ENCODE results near the gene COL9A3.

The COL9A3 gene

DNA sequence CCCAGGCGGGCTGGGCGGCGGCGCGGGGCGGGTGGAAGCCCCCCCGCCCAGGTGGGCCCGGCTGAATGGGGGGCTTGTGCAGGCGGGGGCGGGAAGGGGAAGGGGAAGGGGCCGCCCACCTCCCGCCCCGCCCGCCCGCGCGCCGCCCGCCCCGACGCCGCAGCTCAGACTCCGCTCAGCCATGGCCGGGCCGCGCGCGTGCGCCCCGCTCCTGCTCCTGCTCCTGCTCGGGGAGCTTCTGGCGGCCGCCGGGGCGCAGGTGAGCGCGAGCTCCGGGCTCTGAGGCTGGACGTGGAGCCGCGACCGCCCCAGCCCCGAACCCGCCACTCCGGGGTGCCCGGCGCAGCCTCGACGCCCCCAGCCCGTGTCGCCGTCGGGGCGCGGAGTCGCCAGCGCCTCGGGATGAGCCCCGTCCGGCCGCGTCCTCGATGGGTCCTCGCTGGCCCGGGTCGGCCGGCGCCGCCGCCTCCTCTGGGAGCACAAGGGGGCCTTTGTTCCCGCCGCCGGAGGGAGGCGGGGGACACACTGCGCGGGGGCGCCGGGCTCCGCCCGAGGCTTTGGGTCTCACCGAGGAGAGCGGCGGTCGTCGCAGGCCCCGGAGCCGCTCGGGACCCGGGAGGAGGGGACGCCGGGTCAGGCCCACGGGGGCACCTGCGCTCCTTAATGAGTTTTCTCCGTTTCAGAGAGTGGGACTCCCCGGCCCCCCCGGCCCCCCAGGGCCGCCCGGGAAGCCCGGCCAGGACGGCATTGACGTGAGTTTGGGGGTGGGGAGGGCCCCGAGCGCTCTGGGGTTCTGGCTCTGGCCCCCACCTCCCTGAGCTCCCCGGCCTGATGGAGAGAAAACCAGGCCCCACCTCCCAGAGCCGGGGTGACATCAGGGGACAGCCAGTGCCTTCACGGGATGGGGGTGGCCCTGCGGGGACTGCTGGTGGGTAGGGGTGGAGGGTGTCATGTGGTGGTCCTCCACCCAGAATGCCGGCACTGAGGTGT lies at the start of gene COL9A3:
COL9A3 (plus strand) TSS at position 167 of the 990 bp plus-strand sequence; CDS start at position 182, 15 bp downstream.
- no peak for DNase-seq (ENCODE audit: low read depth)

DNA sequence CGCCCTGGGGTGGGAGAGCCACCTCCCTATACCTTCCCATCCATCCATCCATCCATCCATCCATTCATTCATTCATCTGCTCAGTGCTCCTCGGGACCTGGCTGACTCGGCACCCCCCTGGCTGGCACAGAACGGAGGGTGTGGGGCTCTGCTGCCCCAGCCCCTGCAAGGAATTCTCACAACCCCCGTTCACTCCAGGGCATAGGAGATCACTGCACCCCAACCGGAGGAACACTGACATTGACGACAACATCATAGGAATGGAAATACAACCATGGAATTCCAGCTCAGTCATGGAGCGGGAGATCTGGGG lies 48.7 kb upstream of the COL9A3 start:
- DNase-seq (ENCODE audit: low read depth): no peak

DNA sequence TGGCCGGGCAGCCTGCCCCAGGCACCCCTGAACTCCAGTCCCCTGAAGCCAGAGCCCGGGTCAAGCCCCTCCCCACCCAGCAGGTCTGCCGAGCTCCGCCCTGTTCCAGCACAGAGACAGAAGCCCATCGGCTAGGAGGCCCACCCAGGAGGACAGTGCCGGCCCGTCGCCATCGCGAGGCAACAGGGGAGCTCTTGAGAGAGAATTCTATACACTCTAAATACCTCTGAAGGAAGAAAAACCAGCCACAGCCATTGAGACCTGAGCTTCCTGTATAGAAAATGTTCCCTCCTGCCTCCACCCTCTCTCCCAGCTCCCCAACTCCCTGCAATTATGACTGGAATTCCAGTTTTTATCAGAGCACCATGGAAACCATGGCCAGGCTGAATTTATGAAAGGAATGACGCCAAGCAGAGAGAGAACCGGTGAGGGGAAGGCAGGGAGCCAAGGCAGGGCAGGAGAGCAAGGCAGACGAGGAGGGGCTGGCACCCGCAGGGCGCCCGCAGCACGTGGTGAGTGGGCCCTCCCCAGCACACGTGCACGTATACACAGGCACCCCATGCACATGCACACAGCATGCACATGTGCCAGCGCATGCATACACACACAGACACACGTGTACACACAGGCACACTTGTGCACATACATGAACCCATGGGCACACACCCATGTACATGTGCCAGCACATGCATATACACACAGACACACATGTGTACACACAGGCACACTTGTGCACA lies 48.1 kb upstream of the COL9A3 start:
- DNase-seq (ENCODE audit: low read depth): no peak

DNA sequence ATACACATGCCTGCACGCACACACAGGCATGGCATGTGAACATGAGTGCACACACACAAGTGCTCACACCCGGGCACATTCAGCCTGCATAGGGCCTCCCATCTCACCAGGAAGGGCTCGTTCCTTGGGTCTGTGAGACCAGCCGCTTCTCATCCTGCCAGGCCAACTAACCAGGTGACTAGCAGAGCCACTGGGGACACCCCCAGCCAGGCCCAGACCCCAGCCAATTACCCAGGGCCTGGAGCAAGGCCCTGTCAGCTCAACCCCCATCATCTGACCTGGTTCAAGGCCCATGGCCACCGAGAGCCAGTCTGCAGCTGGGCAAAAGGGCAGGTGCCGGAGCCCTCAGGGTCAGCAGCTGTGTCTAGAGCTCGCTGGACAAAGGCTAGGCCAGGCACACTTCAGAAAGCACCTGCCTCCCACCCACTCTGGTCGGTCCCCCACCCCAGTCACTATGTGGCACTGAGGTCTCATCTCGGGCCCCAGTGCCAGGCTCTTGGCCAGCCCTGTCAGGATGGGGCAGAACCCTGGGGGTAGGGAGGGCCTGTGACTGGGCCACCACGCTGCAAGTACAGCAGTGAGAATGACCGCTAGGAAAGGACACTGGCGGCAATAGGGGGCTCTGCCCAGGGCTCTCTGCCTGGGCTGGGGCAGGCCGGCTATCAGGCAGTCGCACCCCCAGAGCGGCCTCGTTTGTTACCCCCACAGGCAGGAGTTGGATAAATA lies 47.3 kb upstream of the COL9A3 start:
- DNase-seq (ENCODE audit: low read depth): no peak

DNA sequence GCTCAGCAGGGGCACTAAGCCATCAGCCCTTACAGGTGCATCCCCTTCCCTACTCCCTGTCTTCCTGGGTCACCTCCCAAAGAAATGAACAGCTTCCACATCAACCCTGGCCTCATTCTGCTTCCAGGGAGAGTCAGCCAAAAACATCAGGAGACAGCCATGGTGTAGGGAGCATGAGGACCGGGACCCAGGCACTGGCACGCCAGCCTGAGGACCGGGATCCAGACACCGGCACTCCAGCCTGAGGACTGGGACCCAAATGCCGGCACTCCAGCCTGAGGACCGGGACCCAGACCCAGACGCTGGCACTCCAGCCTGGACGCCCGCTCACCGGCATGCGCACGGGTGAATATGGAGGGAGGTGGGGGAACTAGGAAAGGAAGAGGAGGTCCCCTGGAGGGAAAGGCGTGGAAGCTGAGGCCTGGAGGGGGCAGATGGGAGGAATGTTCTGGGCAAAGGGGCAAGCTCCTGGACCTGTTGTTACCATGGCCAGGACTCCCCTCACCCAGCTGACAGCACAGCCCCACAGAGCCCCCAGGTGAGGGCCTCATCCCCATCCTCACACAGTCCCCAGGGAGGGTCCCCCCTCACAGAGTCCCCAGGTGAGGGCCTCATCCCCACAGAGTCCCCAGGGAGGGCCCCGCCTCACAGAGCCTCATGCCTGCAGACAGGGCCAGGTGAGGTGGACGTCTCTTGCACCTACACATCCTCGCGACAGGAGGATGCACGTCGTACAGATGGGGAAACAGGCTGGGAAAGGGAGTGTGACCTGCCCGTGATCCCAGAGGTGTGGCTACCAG lies 46.5 kb upstream of the COL9A3 start:
- DNase-seq (ENCODE audit: low read depth): no peak

DNA sequence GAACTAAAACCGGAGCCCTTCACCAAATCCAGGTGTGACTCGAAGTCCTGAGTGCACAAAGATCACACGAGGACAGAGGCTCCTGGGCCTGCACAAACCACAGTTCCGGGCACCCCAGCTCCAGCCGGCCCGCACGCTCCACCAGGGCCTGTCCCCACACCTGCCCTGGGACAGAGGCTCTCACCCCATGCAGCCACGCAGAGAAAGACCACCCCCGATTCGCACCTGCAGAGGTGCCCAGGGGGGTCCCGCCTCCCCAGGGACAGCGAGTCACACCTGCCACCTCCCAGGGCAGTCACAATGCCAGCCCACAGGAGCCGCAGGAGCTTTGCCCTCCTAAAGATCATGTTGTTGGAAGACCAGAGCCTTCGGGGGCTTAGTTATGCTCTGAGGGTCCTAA lies 45.9 kb upstream of the COL9A3 start:
- no peak for DNase-seq (ENCODE audit: low read depth)

DNA sequence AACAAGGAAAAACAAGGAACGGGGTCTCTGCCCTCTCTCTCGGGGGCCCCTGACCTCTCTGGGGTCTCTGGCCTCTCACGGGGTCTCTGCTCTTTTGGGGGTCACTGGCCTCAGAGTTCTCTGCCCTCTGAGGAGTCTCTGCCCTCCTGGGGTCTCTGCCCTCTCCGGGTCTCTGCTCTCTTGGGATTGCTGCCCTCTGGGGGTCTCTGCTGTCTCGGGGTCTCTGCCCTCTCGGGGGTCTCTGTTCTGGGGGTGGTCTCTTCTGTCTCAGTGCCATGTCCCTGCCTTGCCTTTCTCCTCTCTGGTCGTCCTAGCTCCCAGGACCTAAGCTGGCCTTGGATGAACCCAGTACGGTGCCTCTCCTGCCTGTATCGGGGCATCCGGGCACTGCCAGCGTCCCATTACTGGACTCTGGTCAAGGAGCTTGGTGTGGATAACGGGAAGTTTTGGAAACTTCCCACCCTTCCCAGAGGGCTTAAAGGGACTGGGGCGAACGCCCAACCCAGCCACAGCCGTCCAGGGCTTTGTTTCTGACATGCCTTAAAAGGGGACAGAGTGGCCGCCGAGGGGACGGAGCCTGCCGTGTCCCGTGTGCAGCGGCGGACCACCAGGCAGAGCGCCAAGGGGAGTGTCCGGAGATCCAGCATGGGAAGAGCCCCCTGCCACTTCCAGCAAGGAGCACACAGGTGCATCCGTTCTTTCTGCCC lies 45.3 kb upstream of the COL9A3 start:
- no peak for DNase-seq (ENCODE audit: low read depth)

DNA sequence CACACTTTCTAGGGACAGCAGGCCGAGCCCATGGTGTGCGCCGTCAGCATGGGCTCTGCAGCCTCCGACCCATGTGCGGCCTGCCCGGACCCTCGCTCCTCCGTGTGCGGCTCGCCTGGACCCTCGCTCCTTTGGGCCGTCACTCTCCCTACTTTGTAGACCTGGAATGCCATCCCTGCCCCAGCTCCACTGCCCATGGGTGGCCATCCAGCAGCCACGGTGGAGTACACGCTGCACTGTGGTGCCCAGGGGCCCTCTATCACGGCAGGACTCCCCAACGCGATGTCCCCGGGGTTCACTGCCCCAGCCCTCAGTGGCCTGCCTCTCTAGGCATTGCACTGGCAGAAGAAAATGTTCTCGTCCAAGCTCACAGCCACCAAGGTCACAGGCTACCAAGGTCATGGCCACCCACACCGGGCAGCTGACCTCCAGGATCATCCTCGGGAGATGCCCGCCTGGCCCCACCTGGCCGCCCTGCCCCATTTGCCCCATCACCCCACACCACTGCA lies 44.7 kb upstream of the COL9A3 start:
- DNase-seq (ENCODE audit: low read depth): no peak

DNA sequence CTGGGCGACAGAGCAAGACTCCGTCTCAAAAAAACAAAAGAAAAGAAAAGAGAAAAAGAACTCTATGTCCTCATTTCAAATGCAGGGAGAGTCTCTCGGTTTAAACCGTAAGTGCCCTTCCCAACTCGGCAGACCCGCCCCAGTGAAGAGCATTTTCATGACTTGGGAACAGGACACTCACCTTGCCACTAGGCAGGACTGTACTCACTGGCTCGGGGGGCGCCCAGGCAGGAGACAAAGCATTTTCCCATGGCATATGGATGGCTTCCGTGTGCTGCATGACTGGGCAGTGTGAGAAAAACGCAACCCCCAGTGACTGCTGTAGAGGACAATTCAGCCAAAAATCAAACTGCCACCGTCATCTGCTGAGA lies 44.2 kb upstream of the COL9A3 start:
- DNase-seq (ENCODE audit: low read depth): no peak

DNA sequence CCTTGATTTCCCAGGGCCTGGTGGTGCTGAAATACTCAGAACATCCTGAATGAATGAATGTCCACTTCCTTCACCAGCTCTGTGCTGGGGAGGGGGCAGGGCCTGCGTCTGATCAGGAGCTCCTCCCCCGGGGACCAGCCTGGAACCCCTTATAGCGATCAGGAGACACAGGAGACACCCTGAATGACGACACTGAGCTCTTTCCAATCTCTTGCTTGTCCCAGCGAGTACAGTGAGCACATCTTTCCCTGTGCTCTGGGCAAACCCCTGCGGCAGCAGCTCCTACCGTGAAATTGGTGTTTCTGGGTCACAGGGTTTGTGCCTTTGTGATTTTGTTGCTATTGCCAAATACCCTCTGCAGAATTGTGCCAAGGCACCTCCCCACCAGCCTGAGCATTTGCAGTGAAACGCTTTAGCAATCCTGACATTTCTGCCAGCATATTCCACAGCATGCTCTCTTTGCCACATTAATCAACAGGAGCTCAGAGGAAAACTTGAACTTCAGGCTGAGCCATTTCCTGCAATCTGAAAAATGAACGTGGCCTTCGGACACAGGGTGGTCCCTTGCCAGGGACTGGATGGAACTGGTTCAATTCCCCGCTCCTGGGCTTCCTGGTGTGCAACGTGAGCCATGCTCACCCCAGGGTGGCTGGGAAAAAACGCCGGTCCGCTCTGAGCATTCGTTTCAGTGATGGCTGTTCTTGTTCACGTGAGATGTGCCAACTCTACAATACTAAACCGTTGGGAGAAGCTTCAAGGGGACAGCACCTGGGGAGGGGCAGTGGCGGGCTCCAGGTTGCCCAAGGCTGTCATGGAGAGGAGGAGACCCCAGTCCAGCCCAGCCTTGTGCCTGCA lies 43.6 kb upstream of the COL9A3 start:
- no peak for DNase-seq (ENCODE audit: low read depth)

DNA sequence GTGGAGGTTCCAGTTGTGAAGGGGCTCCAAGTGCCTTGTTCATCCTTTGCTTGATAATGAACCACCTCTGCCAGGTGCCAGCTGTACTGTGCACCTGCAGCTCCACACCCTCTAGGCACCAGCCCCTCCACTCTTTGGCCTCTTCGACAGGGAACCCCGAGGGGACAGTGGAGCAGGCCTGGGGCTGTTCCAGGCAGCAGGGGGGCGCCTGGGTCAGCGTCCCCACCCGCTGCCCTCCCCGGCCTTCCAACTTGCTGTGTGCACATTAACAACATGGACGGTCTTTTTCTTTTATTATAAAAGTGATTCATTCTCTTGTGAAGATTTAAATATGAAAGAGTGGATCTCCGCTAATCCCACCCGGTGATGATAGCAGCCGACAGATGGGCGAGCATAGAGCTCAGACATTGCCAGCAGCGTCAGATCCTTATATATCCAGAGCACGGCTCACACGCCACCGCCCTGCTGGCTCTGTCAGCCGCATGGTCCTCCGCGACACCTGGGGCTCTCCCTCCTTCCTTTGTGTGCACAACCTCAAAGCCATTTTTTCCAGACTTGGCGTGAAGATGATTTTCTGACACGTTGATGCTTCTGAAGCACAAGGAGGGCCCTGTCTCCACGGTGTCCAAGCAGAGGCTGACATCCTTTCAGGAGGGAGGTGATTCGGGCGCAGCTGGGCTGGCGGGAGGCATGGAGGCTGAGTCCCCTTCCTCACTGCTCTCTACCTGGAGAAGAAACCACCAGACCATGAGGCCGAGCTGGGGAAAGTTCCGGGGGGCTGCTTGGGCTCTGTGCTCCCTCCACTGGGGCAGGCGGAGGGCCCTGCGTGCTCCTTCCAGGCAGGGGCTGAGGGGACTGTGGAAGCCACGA lies 42.8 kb upstream of the COL9A3 start:
- DNase-seq (ENCODE audit: low read depth): no peak

DNA sequence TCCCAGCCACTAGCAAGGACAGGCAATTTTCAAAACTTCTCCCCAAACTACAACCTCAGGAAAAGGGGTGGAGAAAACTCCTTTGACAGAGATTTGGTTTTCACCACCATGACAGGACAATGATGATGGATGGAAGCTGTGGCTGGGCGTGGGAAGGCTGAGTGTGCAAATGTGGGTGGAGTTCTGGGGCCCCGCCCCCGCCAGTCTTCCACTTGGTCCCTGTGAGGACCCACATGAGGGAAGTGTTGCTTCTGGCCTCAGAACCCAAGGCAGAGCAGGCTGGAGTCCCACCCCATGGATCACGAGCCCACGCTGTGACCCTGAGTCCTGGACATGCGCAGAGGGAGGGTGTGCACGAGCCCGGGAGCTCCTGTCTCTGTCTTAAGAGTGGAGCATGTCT lies 42.1 kb upstream of the COL9A3 start:
- no peak for DNase-seq (ENCODE audit: low read depth)

DNA sequence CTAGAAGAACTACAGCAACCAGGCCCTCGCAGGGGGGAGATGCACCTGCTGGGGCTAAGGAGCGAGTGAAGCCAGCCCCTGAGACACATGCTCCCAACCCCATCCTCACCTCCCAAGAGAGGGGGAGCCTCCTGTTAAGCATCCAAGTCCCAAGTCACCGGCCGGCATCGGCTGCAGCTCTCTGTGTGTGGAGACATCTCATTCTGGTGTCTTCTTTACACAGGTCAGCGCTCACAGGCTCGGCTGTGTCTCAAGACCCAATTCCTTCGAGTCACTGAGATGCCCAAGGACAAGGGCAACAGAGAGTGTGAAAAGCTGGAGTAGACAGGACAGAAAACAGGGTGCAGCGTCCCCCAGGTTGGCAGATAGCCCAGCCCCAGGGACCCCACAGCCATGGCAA lies 41.6 kb upstream of the COL9A3 start:
- no peak for DNase-seq (ENCODE audit: low read depth)

DNA sequence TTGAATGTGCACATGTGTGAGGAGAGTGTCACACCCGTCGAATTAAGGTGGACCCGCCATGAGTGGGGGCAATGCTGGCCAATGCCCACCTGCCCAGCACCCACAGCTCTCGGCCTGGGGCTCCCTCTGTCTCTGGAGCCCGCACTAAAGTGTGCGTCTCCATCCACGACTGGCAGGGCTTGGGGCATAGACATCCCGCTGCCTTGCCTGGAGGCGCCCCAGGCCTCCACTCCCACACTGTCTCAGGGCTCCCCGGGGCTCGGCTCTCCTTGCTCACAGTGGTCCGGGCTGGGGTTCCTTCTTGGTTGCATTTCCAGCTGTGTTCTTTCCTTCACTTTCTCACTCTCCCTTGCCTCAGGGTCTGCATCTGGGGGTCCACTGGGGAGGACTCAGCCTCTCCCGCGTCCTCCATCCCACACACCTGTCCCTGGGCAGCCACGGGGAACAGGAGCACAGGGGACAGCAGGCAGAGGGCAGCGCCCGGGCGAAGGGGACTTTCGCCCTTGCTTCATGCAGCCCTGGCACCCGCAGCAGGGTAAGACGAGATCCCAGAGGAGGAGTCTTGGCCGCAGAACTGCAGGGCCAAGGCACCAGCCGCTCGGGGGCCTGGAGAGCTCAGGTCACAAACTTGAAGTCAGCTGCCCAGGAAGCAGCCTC lies 40.7 kb upstream of the COL9A3 start:
- DNase-seq (ENCODE audit: low read depth): no peak

DNA sequence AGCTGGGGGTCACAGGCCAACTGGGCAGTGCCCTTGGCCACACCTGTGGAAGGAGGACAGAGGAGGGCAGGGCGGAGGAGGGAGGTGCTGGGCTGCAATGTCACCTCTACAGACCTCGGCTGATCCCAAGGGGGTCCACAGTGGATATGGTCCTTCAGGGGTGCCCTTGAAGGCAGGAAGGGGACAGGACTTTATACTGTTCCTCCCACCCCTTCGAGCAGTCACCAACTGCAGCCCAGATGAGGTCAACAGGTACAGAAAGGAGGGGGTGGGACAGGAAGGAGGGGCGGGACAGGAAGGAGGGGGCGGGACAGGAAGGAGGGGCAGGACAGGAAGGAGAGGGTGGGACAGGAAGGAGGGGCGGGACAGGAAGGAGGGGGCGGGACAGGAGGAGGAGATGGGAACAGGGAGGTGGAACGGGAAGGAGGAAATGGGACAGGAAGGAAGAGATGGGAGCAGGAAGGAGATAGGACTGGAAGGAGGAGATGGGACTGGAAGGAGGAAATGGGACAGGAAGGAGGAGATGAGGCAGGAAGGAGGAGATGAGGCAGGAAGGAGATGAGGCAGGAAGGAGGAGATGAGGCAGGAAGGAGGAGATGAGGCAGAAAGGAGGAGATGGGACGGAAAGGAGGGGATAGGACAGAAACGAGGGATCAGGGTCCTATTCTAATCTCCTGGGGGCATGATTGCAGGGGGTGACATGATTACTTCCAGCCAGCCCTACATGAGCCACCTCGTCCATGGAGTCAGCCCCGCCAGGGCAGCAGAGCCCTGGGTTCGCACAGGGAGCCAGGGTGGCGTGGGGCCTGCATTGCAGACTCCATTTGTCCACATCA lies 39.9 kb upstream of the COL9A3 start:
- DNase-seq (ENCODE audit: low read depth): peak; percentile 85

DNA sequence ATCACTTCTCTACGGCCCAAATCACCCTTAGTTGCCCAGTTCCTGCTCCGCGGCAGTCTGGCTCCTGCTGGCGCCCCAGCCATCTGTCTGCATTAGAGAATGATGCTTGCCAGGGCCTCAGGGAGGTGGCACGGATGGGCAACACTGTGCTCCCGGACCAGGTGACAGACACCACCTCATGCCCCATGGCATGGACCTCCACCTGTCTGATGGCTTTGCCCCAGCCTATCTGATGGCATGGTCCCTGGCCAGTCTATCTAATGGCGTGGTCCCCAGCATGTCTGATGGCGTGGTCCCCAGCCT lies 39.4 kb upstream of the COL9A3 start:
- DNase-seq (ENCODE audit: low read depth): no peak

DNA sequence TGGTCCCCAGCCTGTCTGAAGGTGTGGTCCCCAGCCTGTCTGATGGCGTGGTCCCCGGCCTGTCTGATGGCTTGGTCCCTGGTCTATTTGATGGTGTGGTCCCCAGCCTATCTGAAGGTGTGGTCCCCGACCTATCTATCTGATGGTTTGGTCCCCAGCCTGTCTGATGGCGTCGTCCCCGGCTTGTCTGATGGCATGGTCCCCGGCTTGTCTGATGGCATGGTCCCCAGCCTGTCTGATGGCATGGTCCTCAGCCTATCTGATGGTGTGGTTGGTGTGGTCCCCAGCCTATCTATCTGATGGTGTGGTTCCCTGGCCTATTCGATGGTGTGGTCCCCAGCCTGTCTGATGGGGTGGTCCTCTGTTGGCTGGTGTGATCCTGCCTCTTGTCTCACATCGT lies 38.8 kb upstream of the COL9A3 start:
- DNase-seq (ENCODE audit: low read depth): no peak
